Activated CD8-positive, alpha-beta T cell treated with anti-CD3 and anti-CD28 coated beads for 36 hours (primary cell): Measurements from ENCODE around the gene LCP1. TPM values are rescaled to one million over a fixed set of nuclear protein-coding genes. Genes with fewer than 3 reads are reported as not detected.
"Not testable (repeated sequence)": the region's sequence is repeated elsewhere in the genome, so short reads cannot be mapped to it uniquely, and the experiment has no call there.

Experiments used
- ATAC-seq: fragments of 200-7000 bp; cut with Tn5 transposase; one replicate; pipeline ENCODE4 v1.10.0; 2021; ENCODE audit warnings: mild to moderate bottlenecking, moderate library complexity
- CTCF ChIA-PET: fragments of 350-600 bp; sonication (Branson Sonifier 250); formaldehyde crosslinking; loops from one replicate; lab custom pipeline; 2021; ENCODE audit warnings: antibody characterized with exemption; lab: Charles Lee
- POLR2A ChIA-PET: fragments of 350-600 bp; sonication (Branson Sonifier 250); formaldehyde crosslinking; loops from one replicate; lab custom pipeline; 2021; ENCODE audit warnings: antibody characterized with exemption; lab: Charles Lee
- DNase-seq: peaks from one replicate; pipeline ENCODE4 v3.0.0-alpha.2; 2020
- H3K27ac Mint-ChIP-seq: one replicate; pipeline ENCODE4 v1.8.0; 2021; ENCODE audit warnings: mild to moderate bottlenecking, mixed read lengths
- H3K27me3 Mint-ChIP-seq: one replicate; pipeline ENCODE4 v1.8.0; 2021; ENCODE audit warnings: mixed read lengths
- H3K36me3 Mint-ChIP-seq: one replicate; pipeline ENCODE4 v1.8.0; 2021; ENCODE audit warnings: low read depth, mixed read lengths
- H3K4me1 Mint-ChIP-seq: one replicate; pipeline ENCODE4 v1.8.0; 2021; ENCODE audit warnings: low read depth, mixed read lengths
- H3K4me3 Mint-ChIP-seq: one replicate; pipeline ENCODE4 v1.8.0; 2021; ENCODE audit warnings: mild to moderate bottlenecking, moderate library complexity, mixed read lengths
- H3K9me3 Mint-ChIP-seq: one replicate; pipeline ENCODE4 v1.8.0; 2021; ENCODE audit warnings: mixed read lengths
- intact Hi-C: fragments of 100-400 bp; cut with micrococcal nuclease; formaldehyde crosslinking; loops from one replicate; pipeline ENCODE4 v1.10.0; 2022
- total RNA-seq, 2 experiments: library from RNA; stranded (reverse); gene quantifications; one replicate each; pipeline ENCODE4 v1.2.3, GENCODE V29; 2021
- TF ChIP-seq, protein P1 (sequence below): fragments of 200-600 bp; IDR thresholded peaks from one replicate; pipeline ENCODE4 v1.8.0; 2022; ENCODE audit warnings: antibody characterized with exemption, mild to moderate bottlenecking

LCP1 gene
- total RNA-seq, 2 experiments from 2014 or later: 1,014 to 1,019 TPM

DNA sequence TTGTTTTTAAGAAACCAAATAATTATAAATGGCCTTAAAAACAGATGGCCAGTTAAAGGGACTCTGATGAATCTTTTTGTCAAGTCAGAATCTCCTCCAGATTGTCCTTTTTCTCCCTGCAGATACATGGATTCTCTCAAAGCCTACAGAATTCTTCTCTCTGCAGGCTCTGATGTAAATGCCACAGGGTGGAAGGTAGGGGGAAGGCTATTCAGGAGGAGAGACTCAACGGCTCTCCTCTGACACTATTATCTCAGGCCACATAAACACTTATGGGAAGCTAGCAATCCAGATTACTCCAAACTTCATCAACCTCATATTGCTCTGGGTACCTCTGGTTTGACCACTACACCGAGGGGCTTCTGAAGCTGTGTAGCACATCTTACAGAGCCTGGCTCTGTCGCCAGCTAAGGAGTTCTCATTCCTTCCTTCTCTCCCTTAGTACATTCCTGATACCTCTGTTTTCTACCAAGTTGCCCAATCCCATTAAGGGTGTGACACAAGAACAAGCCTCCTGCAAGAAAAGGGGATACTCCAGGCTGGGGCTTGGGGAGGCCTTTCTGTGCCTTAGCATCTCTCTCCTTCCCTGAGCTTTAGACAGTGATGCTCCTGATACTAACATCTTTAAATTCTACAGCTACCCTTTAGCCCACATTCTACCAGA is 14.9 kb downstream of the LCP1 start:
- Mint-ChIP-seq H3K4me3 (peak overlapping the region; percentile 75), H3K27me3 (no peaks in the 10 kb centered on the region), H3K36me3 (peaks cover 74% of the 10 kb centered on the region), H3K9me3 (peaks cover 2% of the 10 kb centered on the region), H3K27ac (peak overlapping the region; percentile 88), H3K4me1 (peaks cover 84% of the 10 kb centered on the region)
- intact Hi-C loops: loop anchor here (5.0 kb wide), 2 partner anchors 130 to 150 kb away; no protein-coding TSS in a partner anchor
- ChIA-PET POLR2A (interaction anchor here (0.8 to 7.4 kb wide), 5 partner anchors 9 to 32 kb away, joined by 4 to 137 read pairs (median 7); partner anchors contain the start of gene LCP1), CTCF (interaction anchor here (1.3 to 2.2 kb wide), 4 partner anchors 7 to 129 kb away, joined by 4 to 10 read pairs (median 7); no protein-coding TSS in a partner anchor)
- ATAC-seq (no peak), DNase-seq (no peak)
- TF ChIP-seq, protein P1, sequence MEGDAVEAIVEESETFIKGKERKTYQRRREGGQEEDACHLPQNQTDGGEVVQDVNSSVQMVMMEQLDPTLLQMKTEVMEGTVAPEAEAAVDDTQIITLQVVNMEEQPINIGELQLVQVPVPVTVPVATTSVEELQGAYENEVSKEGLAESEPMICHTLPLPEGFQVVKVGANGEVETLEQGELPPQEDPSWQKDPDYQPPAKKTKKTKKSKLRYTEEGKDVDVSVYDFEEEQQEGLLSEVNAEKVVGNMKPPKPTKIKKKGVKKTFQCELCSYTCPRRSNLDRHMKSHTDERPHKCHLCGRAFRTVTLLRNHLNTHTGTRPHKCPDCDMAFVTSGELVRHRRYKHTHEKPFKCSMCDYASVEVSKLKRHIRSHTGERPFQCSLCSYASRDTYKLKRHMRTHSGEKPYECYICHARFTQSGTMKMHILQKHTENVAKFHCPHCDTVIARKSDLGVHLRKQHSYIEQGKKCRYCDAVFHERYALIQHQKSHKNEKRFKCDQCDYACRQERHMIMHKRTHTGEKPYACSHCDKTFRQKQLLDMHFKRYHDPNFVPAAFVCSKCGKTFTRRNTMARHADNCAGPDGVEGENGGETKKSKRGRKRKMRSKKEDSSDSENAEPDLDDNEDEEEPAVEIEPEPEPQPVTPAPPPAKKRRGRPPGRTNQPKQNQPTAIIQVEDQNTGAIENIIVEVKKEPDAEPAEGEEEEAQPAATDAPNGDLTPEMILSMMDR: no peak

DNA sequence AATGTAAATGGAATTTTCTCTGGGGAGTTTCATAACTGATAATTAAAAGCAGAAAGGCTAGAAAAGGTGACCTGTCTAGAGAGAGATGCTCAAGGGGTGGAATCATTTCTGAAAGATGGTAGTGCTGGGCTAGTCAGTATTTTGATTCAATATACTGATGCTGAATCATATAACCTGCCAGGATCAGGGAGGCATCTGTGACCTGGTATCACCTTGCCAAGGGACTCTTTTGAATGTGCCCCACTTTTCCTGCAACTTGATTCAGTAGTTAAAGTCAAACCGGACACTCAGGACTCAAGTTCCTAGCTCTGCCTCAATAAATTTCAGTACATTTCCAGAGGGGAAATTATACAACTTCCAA is 15.8 kb downstream of the LCP1 start:
- DNase-seq (no peak), ATAC-seq (peak; percentile 18)
- Mint-ChIP-seq H3K9me3 (peaks cover 2% of the 10 kb centered on the region), H3K27me3 (no peaks in the 10 kb centered on the region), H3K4me3 (peak overlapping the region; percentile 52), H3K4me1 (peaks cover 84% of the 10 kb centered on the region), H3K36me3 (peaks cover 74% of the 10 kb centered on the region), H3K27ac (peak overlapping the region; percentile 87)
- CTCF ChIA-PET: interaction anchor here (2.0 kb wide), 1 partner anchor 124 kb away, joined by 5 read pairs; no protein-coding TSS in a partner anchor
- intact Hi-C loops: loop anchor here (5.0 kb wide), 2 partner anchors 131 to 151 kb away; no protein-coding TSS in a partner anchor
- TF ChIP-seq, protein P1: no peak
- POLR2A ChIA-PET: interaction anchor here (2.9 to 7.4 kb wide), 2 partner anchors 13 to 16 kb away, joined by 15 to 137 read pairs; partner anchors contain the start of gene LCP1

DNA sequence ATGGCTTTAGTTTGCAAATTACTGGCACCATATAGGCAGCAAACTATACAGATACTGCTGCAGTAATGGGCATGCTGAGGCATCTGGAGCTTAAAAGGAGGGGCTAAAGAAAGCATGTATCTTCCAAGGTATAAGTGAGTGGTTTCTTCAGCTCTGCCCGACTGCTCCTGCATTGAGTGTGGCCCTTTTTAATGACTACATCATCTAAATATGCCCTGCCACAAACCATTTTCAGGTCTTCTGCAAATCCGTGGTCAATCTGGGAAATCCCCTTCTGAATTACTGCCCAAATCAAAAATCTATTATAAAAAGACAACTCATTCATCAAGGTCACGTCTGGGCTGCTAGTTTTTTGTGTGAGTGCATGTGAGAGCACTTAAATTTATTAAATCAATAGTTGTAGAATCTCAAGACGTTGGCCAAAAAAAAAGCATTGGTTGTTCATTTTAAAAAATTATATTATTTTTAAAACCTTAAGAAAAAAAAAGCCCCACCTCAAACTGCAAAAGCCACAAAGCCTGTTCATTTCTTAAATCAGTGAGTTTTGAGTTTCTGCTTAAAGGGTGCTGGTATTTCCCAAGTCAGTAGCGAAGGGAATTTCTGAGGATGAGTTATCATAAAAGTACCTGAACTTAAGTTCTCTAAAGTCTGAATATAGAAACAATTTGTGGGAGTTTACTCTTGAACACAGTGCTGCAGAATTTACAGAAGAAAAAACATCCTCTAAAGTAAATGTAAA is 16.3 kb downstream of the LCP1 start:
- Mint-ChIP-seq H3K27ac (peak overlapping the region; percentile 87), H3K36me3 (peaks cover 70% of the 10 kb centered on the region), H3K4me3 (peak overlapping the region; percentile 52), H3K4me1 (peaks cover 82% of the 10 kb centered on the region), H3K27me3 (no peaks in the 10 kb centered on the region), H3K9me3 (peaks cover 2% of the 10 kb centered on the region)
- CTCF ChIA-PET: interaction anchor here (1.0 to 2.0 kb wide), 7 partner anchors 9 to 156 kb away, joined by 4 to 7 read pairs (median 5); no protein-coding TSS in a partner anchor
- TF ChIP-seq, protein P1: no peak
- ATAC-seq (peak; percentile 71), DNase-seq (peak; percentile 77)
- POLR2A ChIA-PET: interaction anchor here (0.8 to 1.4 kb wide), 3 partner anchors 8 to 13 kb away, joined by 3 to 9 read pairs (median 9); no protein-coding TSS in a partner anchor
- intact Hi-C loops: loop anchor here (2.0 to 5.0 kb wide), 3 partner anchors 17 to 152 kb away; partner anchors contain the start of gene LCP1

DNA sequence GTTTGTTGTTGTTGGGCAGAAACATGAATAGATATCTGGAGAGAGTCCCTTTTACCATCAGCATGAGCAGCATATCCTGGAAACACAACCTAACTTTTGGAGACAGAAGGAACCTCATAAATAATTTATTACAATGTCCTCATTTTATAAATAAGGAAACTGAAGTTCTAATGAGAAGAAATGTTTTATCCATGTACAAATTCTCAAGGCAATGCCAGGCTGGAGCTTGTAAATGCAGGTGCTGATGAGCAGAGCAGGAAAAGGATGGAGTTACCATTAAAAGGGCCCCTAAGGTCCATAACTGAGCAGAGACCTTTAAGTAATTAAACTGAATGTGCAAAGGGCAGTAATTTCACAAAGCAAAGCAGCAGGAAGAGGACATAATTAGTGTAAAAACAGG is 17.3 kb downstream of the LCP1 start:
- H3K4me1 Mint-ChIP-seq: peaks cover 82% of the 10 kb centered on the region

DNA sequence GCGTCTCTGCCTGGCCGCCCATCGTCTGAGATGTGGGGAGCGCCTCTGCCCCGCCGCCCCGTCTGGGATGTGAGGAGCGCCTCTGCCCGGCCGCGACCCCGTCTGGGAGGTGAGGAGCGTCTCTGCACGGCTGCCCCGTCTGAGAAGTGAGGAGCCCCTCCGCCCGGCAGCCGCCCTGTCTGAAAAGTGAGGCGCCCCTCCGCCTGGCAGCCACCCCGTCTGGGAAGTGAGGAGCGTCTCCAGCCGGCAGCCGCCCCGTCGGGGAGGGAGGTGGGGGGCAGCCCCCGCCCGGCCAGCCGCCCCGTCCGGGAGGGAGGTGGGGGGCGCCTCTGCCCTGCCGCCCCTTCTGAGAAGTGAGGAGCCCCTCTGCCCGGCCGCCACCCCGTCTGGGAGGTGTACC is 19.2 kb downstream of the LCP1 start:
- H3K27me3 Mint-ChIP-seq, H3K4me3 Mint-ChIP-seq, H3K9me3 Mint-ChIP-seq, ATAC-seq, DNase-seq, intact Hi-C loops: not testable (repeated sequence)
- ChIA-PET CTCF (interaction anchor here (1.5 to 1.6 kb wide), 2 partner anchors 8 to 14 kb away, joined by 3 to 7 read pairs; no protein-coding TSS in a partner anchor), POLR2A (interaction anchor here (0.7 to 0.9 kb wide), 3 partner anchors 9 to 178 kb away, joined by 3 read pairs; no protein-coding TSS in a partner anchor)
- H3K36me3 Mint-ChIP-seq: peaks cover 70% of the 10 kb centered on the region
- H3K4me1 Mint-ChIP-seq: peaks cover 74% of the 10 kb centered on the region
- H3K27ac Mint-ChIP-seq: peak overlapping the region; percentile 95

More for the DNA sequence above, 17.3 kb downstream of the LCP1 start:
- H3K27me3 Mint-ChIP-seq: no peaks in the 10 kb centered on the region
- ChIA-PET POLR2A (interaction anchor here (1.4 kb wide), 1 partner anchor 14 kb away, joined by 9 read pairs; no protein-coding TSS in a partner anchor), CTCF (interaction anchor here (1.0 to 2.0 kb wide), 8 partner anchors 10 to 157 kb away, joined by 3 to 7 read pairs (median 4); no protein-coding TSS in a partner anchor)
- peaks cover 2% of the 10 kb centered on the region for H3K9me3 Mint-ChIP-seq
- H3K36me3 Mint-ChIP-seq: peaks cover 70% of the 10 kb centered on the region
- DNase-seq (no peak), ATAC-seq (no peak)
- peak overlapping the region; percentile 43 for H3K4me3 Mint-ChIP-seq
- intact Hi-C loops: loop anchor here (2.0 to 5.0 kb wide), 3 partner anchors 18 to 153 kb away; partner anchors contain the start of gene LCP1
- TF ChIP-seq, protein P1: no peak
- H3K27ac Mint-ChIP-seq: peak overlapping the region; percentile 89
